HG02870 (cell line): ENCODE results near the gene HIC1.

ENCODE experiments used
- ATAC-seq: cut with Tn5 transposase; IDR thresholded peaks from one replicate; pipeline ENCODE4 v1.9.1; 2021; ENCODE audit warnings: mild to moderate bottlenecking, moderate library complexity; ENCODE audit not compliant: unreplicated experiment

Gene HIC1

DNA sequence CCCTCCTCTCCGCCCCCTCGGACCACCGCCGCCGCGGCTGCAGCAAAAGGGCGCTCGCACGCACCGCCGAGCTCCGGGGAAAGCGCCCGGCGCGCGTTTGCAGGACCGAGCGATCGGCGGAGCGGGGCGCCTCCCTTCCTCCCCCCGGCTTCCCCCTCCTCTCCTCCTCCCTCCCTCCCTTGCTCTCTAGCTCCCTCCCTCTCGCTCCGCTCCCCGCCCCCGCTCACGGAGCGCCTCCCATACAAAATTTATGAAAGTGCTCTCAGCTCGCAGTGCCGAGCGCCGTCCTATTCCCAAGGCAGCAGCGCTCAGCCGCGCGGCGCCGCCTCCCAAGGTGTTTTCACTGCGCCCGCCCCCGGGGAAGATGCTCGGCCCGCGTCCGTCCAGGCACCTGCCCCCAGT, 29.7 kb upstream of the HIC1 start, which contains the start of gene RTN4RL1:
TSS of gene RTN4RL1 (minus strand) at position 115 of the 402 bp plus-strand sequence. CDS start 469 bp downstream, outside the sequence.
- ATAC-seq, result no peak

DNA sequence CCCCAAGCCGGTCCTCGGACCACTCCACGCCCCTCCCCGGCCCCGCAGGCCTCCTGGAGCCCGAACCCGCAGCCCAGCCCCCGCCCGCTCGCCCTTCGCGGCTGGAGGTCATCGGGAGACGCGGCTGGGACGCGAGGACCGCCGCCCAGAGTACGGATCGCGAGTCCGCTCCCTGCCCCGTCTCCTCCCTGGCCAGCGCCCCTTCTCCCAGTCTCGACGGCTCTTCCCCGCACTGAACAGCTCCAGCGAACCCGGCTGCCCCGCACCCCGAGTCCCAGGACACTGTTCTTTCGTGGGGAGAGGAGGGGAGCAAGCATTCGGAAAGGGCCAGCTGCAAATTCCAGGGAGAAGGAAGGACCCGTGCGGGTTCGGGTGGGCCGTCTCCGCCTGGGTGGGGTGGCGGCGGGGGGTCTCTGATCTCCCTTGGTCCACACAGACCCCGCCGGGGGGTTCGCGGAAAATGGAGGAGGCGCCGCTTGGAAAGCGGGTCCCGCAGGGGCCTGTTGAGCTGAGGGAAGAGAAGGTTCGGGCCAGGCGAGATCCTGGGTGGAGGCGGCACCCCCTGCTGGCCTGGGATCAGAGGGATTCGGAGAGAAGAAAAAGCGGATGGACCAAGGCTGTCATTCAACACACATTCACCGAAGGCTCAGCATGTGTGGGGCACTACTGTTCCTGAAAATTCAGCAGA, 29.1 kb upstream of the HIC1 start:
- no peak for ATAC-seq

GRCh38 chr17:2027528-2028233, 27.2 kb upstream of the HIC1 start:
- ATAC-seq, result no peak

DNA sequence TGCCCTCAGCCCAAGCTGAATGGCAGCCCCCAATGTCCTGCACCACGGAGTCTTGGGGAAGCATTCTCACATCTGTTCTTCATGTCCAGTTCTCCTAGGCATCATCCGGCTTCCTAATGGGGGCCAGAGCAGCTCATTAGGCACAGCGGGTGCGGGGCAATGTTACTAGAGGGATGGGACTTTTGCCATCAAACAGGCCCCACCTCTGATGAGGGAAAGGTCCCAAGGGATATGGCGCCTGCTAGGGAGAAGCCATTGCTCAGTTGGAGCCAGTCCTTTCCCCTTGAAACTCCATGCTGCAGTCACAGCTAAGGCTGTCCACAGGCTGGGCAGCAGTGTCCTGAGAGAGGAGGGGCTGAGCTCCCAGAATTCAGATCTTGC, 26.7 kb upstream of the HIC1 start:
- ATAC-seq, result no peak

DNA sequence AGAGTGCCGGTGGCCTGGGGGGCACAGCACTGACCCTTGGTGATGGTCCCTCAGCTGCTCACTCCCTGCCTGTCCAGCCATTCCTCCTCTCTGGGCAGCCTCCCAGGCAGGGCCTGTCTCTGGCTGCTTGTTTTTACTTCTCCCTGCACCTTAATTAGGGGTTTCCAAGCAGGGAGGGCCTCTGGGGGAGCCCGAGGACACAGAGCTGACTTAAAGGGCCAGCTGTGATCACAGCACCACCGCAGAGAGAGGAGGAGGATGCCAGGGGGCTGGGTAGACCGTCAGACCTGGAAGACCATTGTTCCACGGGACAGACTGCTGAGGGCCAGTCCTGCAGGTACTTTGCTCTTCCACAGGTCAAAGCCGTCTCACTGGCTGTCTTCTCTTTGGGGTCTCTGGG, 26.2 kb upstream of the HIC1 start:
- ATAC-seq, result no peak

DNA sequence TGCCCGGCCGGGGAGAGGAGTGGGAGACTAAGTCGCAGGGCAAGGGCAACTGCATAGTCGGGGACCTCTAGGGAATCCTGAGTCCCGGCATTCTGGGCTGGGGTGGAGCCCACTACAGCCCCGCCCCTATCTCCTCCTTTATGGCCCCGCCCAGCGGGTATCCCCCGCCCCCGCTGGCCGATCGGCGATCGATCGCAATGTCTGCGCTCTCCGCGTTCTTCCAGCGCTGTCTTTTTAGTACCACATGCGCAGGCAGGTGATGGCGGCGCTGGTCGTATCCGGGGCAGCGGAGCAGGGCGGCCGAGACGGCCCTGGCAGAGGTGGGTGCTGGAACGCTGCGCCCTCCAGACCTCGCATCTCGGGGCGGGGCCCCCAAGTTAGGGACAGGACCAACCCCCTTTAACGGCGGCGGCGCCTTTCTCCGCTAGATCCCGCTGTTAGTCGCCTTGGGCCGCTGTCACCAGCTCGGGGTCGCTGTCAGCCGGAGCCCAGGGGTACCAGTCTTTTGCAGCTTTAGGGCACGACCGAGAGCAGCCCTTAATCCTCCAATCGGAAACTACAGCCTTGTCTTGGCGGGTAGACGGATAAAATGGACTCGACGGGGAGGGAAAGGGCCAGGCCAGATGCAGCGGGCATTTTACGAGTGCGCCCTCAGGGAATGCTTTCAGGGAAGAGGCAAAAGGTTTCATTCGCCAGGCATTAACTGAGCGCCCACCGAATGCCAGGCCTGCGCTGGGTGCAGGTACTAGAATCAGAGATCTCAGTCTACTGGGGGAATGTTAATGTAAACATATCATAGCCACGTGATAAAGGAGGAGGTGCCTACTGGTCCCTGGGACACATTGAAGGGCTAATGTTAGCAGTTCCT, 24.8 kb upstream of the HIC1 start, which contains the start of gene DPH1:
TSS of gene DPH1 (plus strand) at position 243 of the 868 bp plus-strand sequence. CDS start at position 260, 17 bp downstream.
- ATAC-seq, result peak; percentile 71

DNA sequence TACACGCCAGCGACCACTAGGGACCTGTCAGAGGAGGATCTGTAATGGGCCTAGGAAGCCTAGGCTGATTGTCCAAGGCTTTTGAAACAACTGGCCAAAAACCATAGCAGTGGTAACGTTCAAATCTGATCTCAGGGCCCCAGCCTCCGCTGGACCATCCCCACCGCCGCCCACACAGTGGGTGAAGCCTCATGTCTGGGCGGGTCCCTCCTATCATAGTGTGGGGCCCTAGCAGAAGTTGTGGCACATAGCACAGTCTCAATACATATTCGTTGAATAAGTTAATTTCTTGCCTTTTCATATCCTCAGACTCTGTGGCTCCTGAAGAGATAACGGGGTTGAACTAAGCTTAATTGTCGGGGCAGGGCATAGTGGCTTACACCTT, 24.1 kb upstream of the HIC1 start:
- ATAC-seq, result no peak

- ATAC-seq, result no peak
Observed at GRCh38 chr17:2033153-2033552, 21.8 kb upstream of the HIC1 start.

GRCh38 chr17:2034157-2034556, 20.7 kb upstream of the HIC1 start:
- no peak for ATAC-seq

DNA sequence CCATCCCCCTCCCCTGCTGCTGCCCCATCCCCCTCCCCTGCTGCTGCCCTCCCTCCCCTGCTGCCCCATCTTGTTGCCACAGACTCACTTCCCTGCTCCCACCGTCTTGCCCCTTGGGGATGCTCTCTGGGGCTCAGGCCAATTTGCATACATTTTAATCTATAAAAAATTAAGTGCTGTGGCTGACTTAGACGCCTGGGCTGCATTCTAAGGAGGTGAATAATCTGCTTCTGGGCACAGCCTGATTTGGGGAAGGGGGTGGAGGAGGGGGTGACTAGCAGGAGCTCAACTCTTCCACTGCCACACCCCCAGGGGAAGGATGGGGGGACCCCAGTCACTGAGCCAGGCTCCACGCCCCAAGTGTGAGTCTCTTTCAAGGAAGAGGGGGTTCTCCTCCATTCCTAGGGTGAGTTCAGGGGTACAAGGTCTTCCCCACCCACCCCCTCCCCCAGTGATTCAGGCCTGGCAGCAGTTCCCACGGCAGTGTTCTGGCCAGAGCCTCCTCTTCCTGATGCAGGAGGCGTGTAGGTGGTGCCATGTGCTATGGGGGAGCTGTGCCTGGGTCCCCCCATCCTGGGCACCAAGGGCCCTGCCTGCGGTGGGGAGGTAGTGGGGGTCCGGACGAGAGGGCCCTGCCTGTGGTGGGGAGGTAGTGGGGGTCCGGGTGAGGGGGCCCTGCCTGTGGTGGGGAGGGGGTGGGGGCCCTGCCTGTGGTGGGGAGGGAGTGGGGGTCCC, 19.9 kb upstream of the HIC1 start:
- ATAC-seq, result no peak

DNA sequence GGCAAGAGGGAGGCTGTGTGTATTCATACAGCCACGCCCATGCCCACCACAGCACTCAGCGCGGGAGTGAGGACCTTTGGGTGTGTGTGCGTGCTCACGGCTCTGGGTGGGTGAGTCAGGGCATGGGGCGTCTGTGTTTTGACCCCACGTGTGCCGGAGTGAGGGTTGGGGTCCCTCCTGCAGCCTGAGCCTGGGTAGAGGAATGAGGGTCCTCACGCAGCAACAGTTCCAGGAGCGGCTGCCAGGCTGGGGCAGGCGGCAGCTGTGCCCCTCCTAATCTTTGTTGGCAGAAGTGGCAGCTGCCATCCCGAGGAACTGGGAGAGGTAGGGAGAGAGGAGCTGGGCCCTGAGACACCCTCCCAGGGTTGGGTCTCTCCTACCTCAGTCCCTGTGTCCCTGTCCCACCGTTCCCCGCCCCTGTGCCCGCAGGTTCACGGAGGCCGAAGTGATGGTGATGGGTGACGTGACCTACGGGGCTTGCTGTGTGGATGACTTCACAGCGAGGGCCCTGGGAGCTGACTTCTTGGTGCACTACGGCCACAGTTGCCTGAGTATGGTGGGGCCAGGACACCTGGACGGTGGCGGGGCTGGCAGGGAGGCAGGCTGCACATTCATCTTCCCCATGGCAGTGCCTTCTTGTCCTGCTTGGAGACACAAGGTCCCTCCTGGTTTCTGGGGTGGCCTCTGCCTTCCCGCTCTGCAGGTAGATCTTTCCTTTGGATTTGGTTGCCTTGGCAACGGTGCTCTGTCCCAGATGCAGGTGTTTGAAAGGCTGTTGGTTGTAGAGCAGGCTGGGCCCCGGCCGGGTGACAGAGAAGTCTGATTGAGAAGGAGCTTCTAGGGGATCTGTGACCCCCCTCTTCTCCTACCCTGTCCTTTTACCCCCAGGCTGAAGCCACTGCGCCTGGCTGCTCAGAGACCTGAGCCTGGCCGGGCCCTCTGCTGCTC, 19.1 kb upstream of the HIC1 start:
- ATAC-seq, result no peak

- no peak for ATAC-seq
Observed at GRCh38 chr17:2037155-2037554, 17.7 kb upstream of the HIC1 start.

DNA sequence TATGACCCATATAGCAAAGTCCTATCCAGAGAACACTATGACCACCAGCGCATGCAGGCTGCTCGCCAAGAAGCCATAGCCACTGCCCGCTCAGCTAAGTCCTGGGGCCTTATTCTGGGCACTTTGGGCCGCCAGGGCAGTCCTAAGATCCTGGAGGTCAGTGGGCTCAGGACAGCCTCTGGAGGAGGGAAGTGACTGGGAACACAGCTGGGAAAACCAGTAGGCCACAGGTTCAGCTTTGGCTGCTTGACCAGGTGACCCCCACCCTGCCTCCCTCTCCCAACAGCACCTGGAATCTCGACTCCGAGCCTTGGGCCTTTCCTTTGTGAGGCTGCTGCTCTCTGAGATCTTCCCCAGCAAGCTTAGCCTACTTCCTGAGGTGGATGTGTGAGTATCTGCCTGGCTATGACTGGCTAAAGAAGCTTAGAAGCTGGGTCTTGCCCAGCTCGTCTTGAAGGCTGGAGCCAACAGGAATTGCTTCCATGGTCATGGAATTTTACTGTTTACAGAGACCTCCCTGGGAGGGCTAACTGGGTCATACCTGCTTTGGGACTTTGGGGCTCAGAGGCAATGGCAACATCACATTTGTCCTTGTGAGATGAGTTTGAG, 14.6 kb upstream of the HIC1 start:
- no peak for ATAC-seq

- ATAC-seq, result no peak
Observed at GRCh38 chr17:2040942-2041560, 13.9 kb upstream of the HIC1 start.

- peak; percentile 91 for ATAC-seq
Observed at GRCh38 chr17:2041561-2042389, 13.1 kb upstream of the HIC1 start, which contains the start of gene OVCA2. Gene OVCA2, plus strand, starts transcription at chr17:2042022. Its CDS starts 26 bp downstream, at chr17:2042048.

DNA sequence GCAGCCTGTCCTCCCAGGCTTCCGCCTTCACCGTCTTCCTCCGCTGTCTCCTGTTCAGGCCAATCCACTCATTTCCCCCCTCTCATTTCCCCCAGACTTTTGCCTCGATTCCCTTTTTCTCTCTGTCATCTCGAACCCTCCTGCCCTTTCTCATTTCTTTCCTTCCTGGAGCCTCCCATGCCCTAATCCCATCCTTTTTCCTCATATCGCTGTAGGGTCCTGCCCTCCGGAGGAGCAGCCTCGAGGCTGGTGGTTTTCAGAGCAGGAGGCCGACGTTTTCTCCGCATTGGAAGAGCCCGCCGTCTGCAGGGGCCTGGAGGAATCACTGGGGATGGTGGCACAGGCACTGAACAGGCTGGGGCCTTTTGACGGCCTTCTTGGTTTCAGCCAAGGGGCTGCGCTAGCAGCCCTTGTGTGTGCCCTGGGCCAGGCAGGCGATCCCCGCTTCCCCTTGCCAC, 12.5 kb upstream of the HIC1 start:
- ATAC-seq, result no peak

GRCh38 chr17:2042933-2043332, 12.0 kb upstream of the HIC1 start:
- no peak for ATAC-seq

GRCh38 chr17:2043785-2044184, 11.1 kb upstream of the HIC1 start:
- no peak for ATAC-seq
